D721Med (cell line): ENCODE data around the gene RTN4RL1.

ENCODE experiments used
- DNase-seq: peaks from one replicate; pipeline ENCODE4 v3.0.0; 2011; ENCODE audit warnings: low spot score; ENCODE audit not compliant: insufficient read length
- FAIRE-seq: peaks from 2 replicates; lab custom pipeline; 2011; peaks lifted over from hg19 to GRCh38; lab: Jason Lieb, UNC
- TF ChIP-seq, protein P1 (sequence below): IDR thresholded peaks from 2 replicates; pipeline ENCODE4 v1.5.1; 2012; ENCODE audit warnings: mild to moderate bottlenecking, control low read depth; ENCODE audit not compliant: insufficient read depth; ENCODE audit errors: missing control alignments

RTN4RL1 gene

DNA sequence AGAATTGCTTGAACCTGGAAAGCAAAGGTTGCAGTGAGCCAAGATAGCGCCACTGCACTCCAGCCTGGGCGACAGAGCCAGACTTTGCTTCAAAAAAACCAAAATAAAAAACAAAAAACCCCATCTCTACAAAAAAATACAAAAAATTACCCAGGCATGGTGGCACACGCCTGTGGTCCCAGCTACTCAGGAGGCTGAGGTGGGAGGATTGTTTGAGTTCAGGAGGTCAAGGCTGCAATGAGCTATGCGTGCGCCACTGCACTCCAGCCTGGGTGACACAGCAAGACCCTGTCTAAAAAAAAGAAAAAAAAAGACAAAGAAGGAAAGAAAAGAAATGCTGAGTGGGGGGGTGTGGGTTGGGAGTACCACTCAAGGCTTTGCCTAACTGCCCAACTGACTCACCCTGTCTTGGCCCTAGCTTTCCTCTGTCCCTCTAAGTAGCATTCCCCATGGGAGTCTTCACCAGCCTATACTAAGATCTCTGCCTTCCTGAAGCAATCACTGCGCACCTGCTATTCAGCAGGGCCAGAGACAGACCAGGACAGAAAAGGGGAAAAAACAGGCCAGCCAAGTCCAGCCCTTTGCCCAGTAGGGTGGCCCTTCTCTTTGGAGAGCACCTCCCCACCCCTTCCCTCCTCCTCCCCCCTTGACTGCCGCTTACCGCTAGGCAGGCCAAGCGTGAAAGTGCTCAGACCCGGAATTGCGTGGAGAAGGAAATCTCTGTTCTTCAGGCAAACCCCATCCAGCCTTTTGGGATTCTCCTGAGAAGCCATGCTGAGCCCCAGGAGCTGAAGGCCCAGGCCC lies 45.8 kb downstream of the RTN4RL1 start:
- DNase-seq (no peak), FAIRE-seq (no peak)
- TF ChIP-seq, protein P1, sequence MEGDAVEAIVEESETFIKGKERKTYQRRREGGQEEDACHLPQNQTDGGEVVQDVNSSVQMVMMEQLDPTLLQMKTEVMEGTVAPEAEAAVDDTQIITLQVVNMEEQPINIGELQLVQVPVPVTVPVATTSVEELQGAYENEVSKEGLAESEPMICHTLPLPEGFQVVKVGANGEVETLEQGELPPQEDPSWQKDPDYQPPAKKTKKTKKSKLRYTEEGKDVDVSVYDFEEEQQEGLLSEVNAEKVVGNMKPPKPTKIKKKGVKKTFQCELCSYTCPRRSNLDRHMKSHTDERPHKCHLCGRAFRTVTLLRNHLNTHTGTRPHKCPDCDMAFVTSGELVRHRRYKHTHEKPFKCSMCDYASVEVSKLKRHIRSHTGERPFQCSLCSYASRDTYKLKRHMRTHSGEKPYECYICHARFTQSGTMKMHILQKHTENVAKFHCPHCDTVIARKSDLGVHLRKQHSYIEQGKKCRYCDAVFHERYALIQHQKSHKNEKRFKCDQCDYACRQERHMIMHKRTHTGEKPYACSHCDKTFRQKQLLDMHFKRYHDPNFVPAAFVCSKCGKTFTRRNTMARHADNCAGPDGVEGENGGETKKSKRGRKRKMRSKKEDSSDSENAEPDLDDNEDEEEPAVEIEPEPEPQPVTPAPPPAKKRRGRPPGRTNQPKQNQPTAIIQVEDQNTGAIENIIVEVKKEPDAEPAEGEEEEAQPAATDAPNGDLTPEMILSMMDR: no peak

DNA sequence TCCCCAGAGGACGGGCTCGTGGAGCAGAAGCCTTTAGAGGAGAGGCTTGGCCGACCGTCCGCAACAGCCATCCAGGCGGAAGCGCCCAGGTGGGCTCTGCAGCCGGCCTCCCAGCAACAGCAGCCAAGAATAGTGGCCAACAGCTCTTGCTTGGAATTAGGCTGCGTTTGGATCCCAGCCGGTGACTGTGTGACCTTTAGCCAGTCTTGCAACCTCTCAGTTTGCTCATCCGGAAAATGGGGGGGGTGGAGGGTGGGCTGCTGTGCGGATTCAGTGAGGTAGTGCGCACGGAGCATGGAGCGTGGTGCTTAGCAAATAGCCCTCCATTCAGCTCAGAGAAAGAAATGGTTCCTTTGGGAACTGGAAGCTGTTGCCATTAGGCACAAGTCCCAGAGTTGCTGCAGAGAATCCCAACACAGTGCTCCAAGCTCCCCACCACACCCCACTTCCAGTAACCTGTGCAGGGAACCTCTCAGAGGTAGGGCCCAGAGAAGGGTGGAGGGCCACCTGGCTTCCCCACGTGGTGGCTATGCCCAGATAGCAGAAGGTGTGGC lies 46.7 kb downstream of the RTN4RL1 start:
- no peak for DNase-seq
- TF ChIP-seq, protein P1: no peak
- FAIRE-seq: no peak

DNA sequence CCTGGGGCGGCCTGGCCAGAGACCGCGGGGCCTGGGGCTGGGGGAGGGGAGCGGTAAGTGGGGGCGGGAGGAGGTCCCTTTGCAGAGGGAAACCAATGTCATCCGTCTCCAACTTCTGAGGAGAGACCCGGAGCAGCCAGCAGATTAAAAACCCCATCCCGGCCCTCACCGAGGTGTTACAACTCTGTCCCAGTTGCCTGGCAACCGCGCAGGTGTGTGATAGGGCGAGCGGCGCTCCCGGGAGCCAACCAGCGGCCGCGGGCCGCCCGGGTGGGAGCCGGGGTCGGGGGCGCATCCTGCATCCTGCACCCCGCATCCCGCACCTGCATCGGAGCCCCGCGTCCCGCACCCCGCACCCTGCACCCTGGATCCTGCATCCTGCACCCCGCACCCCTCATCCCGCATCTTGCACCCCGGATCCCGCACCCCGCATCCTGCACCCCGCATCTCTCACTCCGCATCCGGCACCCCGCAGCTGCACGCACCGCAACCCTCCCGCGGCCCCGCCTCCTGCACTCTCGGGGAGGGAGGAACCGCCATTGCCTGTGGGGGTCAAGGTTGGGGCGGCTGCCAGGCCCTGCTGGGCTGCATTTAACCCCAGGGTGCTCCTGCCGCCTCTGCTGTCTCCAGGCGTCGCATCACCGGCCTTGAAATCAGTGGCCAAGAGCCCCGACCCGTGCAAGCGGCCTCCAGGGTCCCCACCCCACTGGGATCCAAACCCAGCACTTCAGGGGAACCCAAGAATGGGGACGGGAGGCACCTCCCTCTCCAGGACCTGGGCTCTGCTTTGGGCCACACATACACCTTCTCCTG lies 47.3 kb downstream of the RTN4RL1 start:
- no peak for DNase-seq
- TF ChIP-seq, protein P1: no peak
- no peak for FAIRE-seq

DNA sequence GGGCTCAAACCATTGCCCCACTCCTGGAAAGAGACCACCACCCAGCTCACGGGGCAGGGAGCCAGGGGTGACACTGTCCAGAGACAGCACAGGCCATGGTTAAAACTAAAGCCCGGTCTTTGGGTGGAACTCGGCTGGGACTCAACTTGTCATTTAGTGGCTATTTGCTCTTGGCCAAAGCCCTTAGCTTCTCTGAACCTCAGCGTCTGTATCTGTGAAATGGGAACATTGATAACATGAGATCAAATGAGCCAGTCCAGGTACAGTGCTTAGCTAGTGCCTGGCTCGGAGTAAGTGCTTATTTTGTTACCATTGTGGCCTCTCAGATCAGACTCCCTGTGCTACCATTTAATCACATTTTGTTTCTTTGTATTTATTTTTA lies 48.5 kb downstream of the RTN4RL1 start:
- TF ChIP-seq, protein P1: no peak
- FAIRE-seq (no peak), DNase-seq (no peak)

DNA sequence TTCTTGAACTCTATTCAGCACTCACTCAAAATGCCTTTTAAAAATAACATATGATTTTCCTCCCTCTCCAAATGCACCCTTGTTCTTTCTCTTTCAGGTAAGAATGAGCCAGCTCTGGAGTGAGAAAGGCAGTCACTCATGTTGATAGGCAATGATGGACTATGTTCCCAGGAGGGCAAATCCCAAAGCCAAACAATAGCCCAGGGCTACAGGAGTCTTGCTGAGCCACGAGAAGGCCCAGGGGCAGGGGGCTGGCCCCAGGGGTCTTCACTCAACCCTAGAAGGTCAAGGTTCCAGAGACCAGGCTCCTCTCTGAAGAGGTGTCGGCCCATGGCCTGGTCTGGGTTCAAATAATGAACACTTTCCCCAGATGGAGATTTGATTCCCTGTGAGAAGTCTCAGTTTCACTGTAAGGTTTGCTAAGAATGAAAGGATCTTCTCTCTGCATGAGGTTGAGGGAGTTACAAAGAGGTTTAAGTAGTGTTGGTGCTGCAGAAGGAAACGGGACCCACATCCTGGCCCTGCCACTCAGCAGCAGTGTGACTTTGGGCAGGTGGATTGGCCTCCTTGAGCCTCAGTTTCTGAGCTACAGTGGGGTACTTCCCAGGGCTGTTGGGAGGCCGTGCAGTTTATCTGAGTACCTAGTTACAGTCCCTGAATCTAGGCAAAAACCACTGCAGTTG lies 49.0 kb downstream of the RTN4RL1 start:
- FAIRE-seq (no peak), DNase-seq (no peak)
- TF ChIP-seq, protein P1: no peak

DNA sequence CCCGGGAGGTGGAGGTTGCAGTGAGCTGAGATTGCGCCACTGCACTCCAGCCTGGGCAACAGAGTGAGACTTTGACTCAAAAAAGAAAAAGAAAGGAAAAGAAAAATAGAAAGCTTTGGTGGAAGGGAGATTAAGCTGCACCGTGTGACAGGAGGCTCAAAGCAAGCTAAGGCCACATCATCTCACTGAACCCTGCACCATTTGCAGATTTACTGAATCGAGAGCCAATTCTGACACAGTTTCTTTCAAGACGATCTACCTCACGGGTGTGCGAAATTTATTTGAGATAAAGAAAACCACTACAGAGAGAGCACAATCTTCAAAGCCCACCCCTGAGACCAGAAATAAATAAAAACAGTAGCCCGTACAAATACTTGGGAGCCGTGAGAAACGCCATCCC lies 49.6 kb downstream of the RTN4RL1 start:
- FAIRE-seq: no peak
- TF ChIP-seq, protein P1: no peak

More for the DNA sequence above, 49.6 kb downstream of the RTN4RL1 start:
- no peak for DNase-seq
